GM12878 (cell line): Measurements from ENCODE around the gene TMED7. TPM values are rescaled to one million over a fixed set of nuclear protein-coding genes. Genes with fewer than 3 reads are reported as not detected.

Experiments
- BACH1 ChIP-seq: fragments of 450-650 bp; IDR thresholded peaks from 2 replicates; pipeline ENCODE4 v1.6.1; 2017; ENCODE audit warnings: mild to moderate bottlenecking, borderline replicate concordance
- EGR1 ChIP-seq, 2 experiments: IDR thresholded peaks; 1 replicate in 1 of 2; 2 replicates in 1 of 2; pipeline ENCODE4 v1.6.1; 2011 to 2012; ENCODE audit warnings: low read depth in 2 of 2, low read length in 2 of 2, borderline replicate concordance in 1 of 2, mild to moderate bottlenecking in 1 of 2, moderate library complexity in 1 of 2
- EP300 ChIP-seq, 2 experiments: fragments of 150-350 bp in 1 of 2; IDR thresholded peaks; 2 replicates each; pipeline ENCODE4 v1.6.1; 2011 to 2012; ENCODE audit warnings: low read depth in 2 of 2, low read length in 2 of 2, borderline replicate concordance in 1 of 2, improper control_type of control experiment in 1 of 2, inconsistent platforms in 1 of 2; ENCODE audit not compliant: control insufficient read depth in 1 of 2
- HCFC1 ChIP-seq: fragments of 150-350 bp; IDR thresholded peaks from 2 replicates; pipeline ENCODE4 v1.6.1; 2014; ENCODE audit warnings: low read length
- LARP7 ChIP-seq: fragments of 450-650 bp; IDR thresholded peaks from 2 replicates; pipeline ENCODE4 v1.6.1; 2017; ENCODE audit warnings: mild to moderate bottlenecking
- MYC ChIP-seq: IDR thresholded peaks from 2 replicates; pipeline ENCODE4 v1.6.1; 2011; ENCODE audit warnings: mild to moderate bottlenecking, low read length, moderate library complexity, inconsistent platforms; ENCODE audit not compliant: insufficient read depth, insufficient replicate concordance, insufficient read length, severe bottlenecking
- NRF1 ChIP-seq: conservative IDR thresholded peaks from 2 replicates; pipeline ENCODE4 v1.6.1; 2011; ENCODE audit warnings: mild to moderate bottlenecking, low read depth, low read length, improper control_type of control experiment
- PML ChIP-seq: IDR thresholded peaks from 2 replicates; pipeline ENCODE4 v1.6.1; 2012; ENCODE audit warnings: low read length, inconsistent platforms
- SMARCA5 ChIP-seq: fragments of 450-650 bp; IDR thresholded peaks from 2 replicates; pipeline ENCODE4 v1.6.1; 2017; ENCODE audit warnings: mild to moderate bottlenecking
- SREBF1 ChIP-seq: IDR thresholded peaks from 2 replicates; pipeline ENCODE4 v1.6.1; 2012; ENCODE audit warnings: mild to moderate bottlenecking, low read length
- SUZ12 ChIP-seq: fragments of 200-600 bp; sonication (generic); IDR thresholded peaks from one replicate; pipeline ENCODE4 v1.6.1; 2018; ENCODE audit warnings: antibody characterized with exemption, mild to moderate bottlenecking; ENCODE audit not compliant: unreplicated experiment
- ZNF622 ChIP-seq: fragments of 450-650 bp; IDR thresholded peaks from 2 replicates; pipeline ENCODE4 v1.6.1; 2017; ENCODE audit warnings: mild to moderate bottlenecking, inconsistent platforms
- polyA plus RNA-seq, 11 experiments: library from polyadenylated mRNA; depleted of rRNA in 4 of 11; unstranded in 6 of 11; stranded (reverse) in 5 of 11; fragments of >200 nt; fragmentation: Nextera tagmentation in 4 of 11; fragmentation: Illumina TruSeq in 1 of 11; extraction: Ambion mirVana in 4 of 11; extraction: Trizol in 1 of 11; gene quantifications; 1 replicate in 1 of 11; 2 replicates in 10 of 11; pipeline versions ENCODE4 v1.2.1 to v1.2.3, GENCODE V29; 2011 to 2016; ENCODE audit warnings: inconsistent platforms in 2 of 11, missing spikeins in 2 of 11, low read depth in 1 of 11
- total RNA-seq, 4 experiments: library from RNA; depleted of rRNA in 3 of 4; stranded (reverse); fragments of >200 nt in 3 of 4; fragmentation: Illumina TruSeq in 1 of 4; extraction: Trizol in 1 of 4; gene quantifications; 2 replicates each; pipeline versions ENCODE4 v1.2.1 to v1.2.3, GENCODE V29; 2013 to 2021
- TF ChIP-seq, protein P1 (sequence below): IDR thresholded peaks from 2 replicates; pipeline ENCODE4 v1.6.1; 2011; ENCODE audit warnings: low read depth, mild to moderate bottlenecking, low read length, moderate library complexity, borderline replicate concordance; ENCODE audit errors: extremely low read depth
- TF ChIP-seq, protein P2 (sequence below): IDR thresholded peaks from 2 replicates; pipeline ENCODE4 v1.6.1; 2012; ENCODE audit warnings: mild to moderate bottlenecking, low read depth, low read length
- TF ChIP-seq, protein P3 (sequence below): IDR thresholded peaks from 2 replicates; pipeline ENCODE4 v1.6.1; 2011; ENCODE audit warnings: borderline replicate concordance, low read depth, mild to moderate bottlenecking, moderate library complexity, low read length; ENCODE audit not compliant: insufficient read depth, poor library complexity, severe bottlenecking
- TF ChIP-seq, protein P4 (sequence below): IDR thresholded peaks from 2 replicates; pipeline ENCODE4 v1.6.1; 2012; ENCODE audit warnings: low read depth, low read length, improper control_type of control experiment
- TF ChIP-seq, protein P5 (sequence below): fragments of 450-650 bp; IDR thresholded peaks from 2 replicates; pipeline ENCODE4 v1.6.1; 2017; ENCODE audit warnings: mild to moderate bottlenecking, moderate library complexity

The TMED7 gene
- total and polyA plus RNA-seq, 10 of the 15 experiments (the other 5 are each of a cell fraction or from before 2014, with no cell fraction given) = 8.0 to 37.3 (median 25.2) TPM

DNA sequence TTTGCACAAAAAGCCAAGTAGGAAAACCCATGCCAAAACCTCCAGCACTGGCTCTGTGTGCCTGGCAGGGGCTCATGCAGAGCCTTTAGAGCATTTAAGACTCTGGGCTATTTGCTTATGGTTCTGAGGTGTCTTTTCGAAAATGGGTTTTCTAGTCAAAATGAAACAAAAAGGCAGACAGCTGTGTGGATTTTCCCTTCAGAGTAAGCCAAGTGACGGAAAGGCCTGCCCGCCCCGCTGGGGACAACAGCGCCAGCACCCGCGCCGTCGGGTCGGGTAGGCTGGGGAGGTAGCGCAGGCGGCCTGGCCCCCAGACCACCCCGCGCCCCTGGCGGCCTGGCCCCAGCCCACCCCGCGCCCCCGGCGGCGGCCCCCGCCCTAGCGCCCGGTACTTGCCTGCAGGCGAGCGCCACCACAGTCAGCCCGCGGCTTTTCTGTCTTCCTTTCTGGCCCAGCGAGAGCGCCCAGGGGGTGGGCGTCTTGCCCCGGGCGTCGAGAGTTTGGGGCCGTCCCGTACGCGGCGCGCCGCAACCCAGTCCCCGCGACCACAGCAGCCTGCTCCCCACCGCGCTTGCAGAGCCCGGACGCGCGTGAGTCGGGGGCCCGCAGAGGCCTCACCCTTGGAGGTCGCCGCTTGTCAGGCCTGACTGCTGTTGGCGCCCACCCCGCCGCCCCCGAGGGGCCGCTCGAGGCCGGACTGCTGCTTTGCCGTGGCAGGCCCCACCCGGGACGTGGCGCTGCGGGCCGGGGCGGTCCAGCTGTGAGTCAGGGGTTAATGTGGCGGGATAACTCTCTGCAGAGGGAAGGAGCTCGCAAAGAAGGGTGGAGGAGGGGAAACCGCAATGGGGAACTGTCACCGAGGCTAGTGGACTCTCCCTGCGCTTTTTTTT, 23.9 kb downstream of the TMED7 start, which contains the start of gene TICAM2 (continued):
- TF ChIP-seq MYC (no peak), EP300 (IDR thresholded peaks at IDR 0.05; ENCODE audit: borderline replicate concordance in 1 of 2, control insufficient read depth in 1 of 2, low read depth in 2 of 2, low read length in 2 of 2) (peak; percentile 66 to 76), NRF1 (no peak), ZNF622 (no peak), PML (no peak; the same call in 1 of the 2 replicates), HCFC1 (no peak), SMARCA5 (no peak; the same call in none of the 2 replicates), BACH1 (peak; percentile 70), SREBF1 (no peak), SUZ12 (no peak), EGR1 (IDR thresholded peaks at IDR 0.05; ENCODE audit: borderline replicate concordance in 1 of 2, low read depth in 2 of 2, low read length in 2 of 2) (peak in 1 of 2 experiments; percentile 21; a peak in 1 of 3 replicates), LARP7 (0 out of 2 replicates have a peak, but pooled peaks have one; percentile 22)
- TF ChIP-seq, protein P1, sequence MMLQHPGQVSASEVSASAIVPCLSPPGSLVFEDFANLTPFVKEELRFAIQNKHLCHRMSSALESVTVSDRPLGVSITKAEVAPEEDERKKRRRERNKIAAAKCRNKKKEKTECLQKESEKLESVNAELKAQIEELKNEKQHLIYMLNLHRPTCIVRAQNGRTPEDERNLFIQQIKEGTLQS = no peak
- TF ChIP-seq, protein P2, sequence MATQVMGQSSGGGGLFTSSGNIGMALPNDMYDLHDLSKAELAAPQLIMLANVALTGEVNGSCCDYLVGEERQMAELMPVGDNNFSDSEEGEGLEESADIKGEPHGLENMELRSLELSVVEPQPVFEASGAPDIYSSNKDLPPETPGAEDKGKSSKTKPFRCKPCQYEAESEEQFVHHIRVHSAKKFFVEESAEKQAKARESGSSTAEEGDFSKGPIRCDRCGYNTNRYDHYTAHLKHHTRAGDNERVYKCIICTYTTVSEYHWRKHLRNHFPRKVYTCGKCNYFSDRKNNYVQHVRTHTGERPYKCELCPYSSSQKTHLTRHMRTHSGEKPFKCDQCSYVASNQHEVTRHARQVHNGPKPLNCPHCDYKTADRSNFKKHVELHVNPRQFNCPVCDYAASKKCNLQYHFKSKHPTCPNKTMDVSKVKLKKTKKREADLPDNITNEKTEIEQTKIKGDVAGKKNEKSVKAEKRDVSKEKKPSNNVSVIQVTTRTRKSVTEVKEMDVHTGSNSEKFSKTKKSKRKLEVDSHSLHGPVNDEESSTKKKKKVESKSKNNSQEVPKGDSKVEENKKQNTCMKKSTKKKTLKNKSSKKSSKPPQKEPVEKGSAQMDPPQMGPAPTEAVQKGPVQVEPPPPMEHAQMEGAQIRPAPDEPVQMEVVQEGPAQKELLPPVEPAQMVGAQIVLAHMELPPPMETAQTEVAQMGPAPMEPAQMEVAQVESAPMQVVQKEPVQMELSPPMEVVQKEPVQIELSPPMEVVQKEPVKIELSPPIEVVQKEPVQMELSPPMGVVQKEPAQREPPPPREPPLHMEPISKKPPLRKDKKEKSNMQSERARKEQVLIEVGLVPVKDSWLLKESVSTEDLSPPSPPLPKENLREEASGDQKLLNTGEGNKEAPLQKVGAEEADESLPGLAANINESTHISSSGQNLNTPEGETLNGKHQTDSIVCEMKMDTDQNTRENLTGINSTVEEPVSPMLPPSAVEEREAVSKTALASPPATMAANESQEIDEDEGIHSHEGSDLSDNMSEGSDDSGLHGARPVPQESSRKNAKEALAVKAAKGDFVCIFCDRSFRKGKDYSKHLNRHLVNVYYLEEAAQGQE = 0 out of 2 replicates have a peak, but pooled peaks have one; percentile 5
- TF ChIP-seq, protein P3, sequence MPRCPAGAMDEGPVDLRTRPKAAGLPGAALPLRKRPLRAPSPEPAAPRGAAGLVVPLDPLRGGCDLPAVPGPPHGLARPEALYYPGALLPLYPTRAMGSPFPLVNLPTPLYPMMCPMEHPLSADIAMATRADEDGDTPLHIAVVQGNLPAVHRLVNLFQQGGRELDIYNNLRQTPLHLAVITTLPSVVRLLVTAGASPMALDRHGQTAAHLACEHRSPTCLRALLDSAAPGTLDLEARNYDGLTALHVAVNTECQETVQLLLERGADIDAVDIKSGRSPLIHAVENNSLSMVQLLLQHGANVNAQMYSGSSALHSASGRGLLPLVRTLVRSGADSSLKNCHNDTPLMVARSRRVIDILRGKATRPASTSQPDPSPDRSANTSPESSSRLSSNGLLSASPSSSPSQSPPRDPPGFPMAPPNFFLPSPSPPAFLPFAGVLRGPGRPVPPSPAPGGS = peak; percentile 83
- TF ChIP-seq, protein P4, sequence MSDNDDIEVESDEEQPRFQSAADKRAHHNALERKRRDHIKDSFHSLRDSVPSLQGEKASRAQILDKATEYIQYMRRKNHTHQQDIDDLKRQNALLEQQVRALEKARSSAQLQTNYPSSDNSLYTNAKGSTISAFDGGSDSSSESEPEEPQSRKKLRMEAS = no peak
- TF ChIP-seq, protein P5, sequence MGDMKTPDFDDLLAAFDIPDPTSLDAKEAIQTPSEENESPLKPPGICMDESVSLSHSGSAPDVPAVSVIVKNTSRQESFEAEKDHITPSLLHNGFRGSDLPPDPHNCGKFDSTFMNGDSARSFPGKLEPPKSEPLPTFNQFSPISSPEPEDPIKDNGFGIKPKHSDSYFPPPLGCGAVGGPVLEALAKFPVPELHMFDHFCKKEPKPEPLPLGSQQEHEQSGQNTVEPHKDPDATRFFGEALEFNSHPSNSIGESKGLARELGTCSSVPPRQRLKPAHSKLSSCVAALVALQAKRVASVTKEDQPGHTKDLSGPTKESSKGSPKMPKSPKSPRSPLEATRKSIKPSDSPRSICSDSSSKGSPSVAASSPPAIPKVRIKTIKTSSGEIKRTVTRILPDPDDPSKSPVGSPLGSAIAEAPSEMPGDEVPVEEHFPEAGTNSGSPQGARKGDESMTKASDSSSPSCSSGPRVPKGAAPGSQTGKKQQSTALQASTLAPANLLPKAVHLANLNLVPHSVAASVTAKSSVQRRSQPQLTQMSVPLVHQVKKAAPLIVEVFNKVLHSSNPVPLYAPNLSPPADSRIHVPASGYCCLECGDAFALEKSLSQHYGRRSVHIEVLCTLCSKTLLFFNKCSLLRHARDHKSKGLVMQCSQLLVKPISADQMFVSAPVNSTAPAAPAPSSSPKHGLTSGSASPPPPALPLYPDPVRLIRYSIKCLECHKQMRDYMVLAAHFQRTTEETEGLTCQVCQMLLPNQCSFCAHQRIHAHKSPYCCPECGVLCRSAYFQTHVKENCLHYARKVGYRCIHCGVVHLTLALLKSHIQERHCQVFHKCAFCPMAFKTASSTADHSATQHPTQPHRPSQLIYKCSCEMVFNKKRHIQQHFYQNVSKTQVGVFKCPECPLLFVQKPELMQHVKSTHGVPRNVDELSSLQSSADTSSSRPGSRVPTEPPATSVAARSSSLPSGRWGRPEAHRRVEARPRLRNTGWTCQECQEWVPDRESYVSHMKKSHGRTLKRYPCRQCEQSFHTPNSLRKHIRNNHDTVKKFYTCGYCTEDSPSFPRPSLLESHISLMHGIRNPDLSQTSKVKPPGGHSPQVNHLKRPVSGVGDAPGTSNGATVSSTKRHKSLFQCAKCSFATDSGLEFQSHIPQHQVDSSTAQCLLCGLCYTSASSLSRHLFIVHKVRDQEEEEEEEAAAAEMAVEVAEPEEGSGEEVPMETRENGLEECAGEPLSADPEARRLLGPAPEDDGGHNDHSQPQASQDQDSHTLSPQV = no peak
